ENCODE results near the gene SLC25A33. TPM values are rescaled to one million over a fixed set of nuclear protein-coding genes. Genes with fewer than 3 reads are reported as not detected.

SLC25A33 gene
- total and polyA plus RNA-seq, 2 donors (not counting 1 experiment from before 2014, with no cell fraction given) = 2.3 to 5.0 TPM

- DNase-seq = peak; percentile 90
- Mint-ChIP-seq H3K27me3 (no peaks in the 10 kb centered on the region), H3K4me3 (peak overlapping the region; percentile 86), H3K27ac (peak overlapping the region; percentile 87), H3K4me1 (peaks cover 63% of the 10 kb centered on the region), H3K9me3 (ENCODE audit: insufficient read depth) (no peaks in the 10 kb centered on the region)
- Histone ChIP-seq H3K36me3 (replicated peaks in 1 of 2; ENCODE audit: control extremely low read depth in 1 of 2, control insufficient read depth in 1 of 2, extremely low read depth in 1 of 2, insufficient read depth in 2 of 2, low read length in 1 of 2) (no peaks in the 10 kb centered on the region), H3K9ac (ENCODE audit: low read length) (peak overlapping the region; percentile 59), H3K79me2 (ENCODE audit: control insufficient read depth, insufficient read depth, low read length) (peaks cover 36% of the 10 kb centered on the region), H2AFZ (ENCODE audit: insufficient read depth, low read depth, low read length, poor library complexity, severe bottlenecking) (no peak overlapping the region), H3K4me3 (ENCODE audit: control extremely low read depth in 1 of 5, extremely low read depth in 1 of 5, insufficient read depth in 1 of 5, low read depth in 2 of 5, low read length in 4 of 5) (peak overlapping the region in 4 of 5 experiments; percentile 34 to 69 (median 60)), H3K27ac (ENCODE audit: low read length in 2 of 2) (peak overlapping the region; percentile 64 to 67), H3K4me2 (replicated peaks; ENCODE audit: low read depth, low read length, poor library complexity, severe bottlenecking) (peak overlapping the region; percentile 96), H4K20me1 (ENCODE audit: control insufficient read depth, insufficient read depth, low read length, poor library complexity, severe bottlenecking) (no peaks in the 10 kb centered on the region), H3K27me3 (replicated peaks in 1 of 4; ENCODE audit: control extremely low read depth in 1 of 4, control insufficient read depth in 3 of 4, insufficient read depth in 4 of 4, low read length in 3 of 4) (no peaks in the 10 kb centered on the region), H3K4me1 (ENCODE audit: control insufficient read depth in 2 of 2, insufficient read depth in 2 of 2, low read length in 2 of 2) (peaks cover 43 to 71% of the 10 kb centered on the region in 2 donors), H3K9me3 (ENCODE audit: control extremely low read depth in 1 of 3, control insufficient read depth in 2 of 3, insufficient read depth in 1 of 3, low read length in 2 of 3) (peaks cover 0 to 9% (median 0%) of the 10 kb centered on the region in 3 donors)
- ATAC-seq (ENCODE audit: low read depth) = peak; percentile 40
- CTCF ChIA-PET = interaction anchor here (0.7 to 8.8 kb wide), 40 partner anchors 8 to 1161 kb away, joined by 3 to 231 read pairs (median 6); partner anchors contain the start of genes CENPS, CLSTN1 and PIK3CD
- TF ChIP-seq EZH2 (IDR thresholded peaks at IDR 0.05; ENCODE audit: borderline replicate concordance, insufficient read depth, low read depth, low read length, poor library complexity, severe bottlenecking) (no peak), CTCF (IDR thresholded peaks at IDR 0.05) (no peak)
- 3% methylated on average over 9 of the region's 9 CpGs for WGBS (ENCODE audit: insufficient coverage)
- intact Hi-C loops (cut with micrococcal nuclease) = loop anchor here (1.0 to 5.0 kb wide), 5 partner anchors 37 to 325 kb away; partner anchors contain the start of gene TMEM201
- POLR2A ChIA-PET = interaction anchor here (0.7 to 6.9 kb wide), 10 partner anchors 11 to 466 kb away, joined by 3 to 251 read pairs (median 6); partner anchors contain the start of gene PIK3CD
Observed at GRCh38 chr1:9626201-9626608, 86.9 kb downstream of the SLC25A33 start.

All from B cell (primary cell).